Thoracic aorta (tissue), 2 donors: ENCODE results near the gene EEFSEC. TPM values are rescaled to one million over a fixed set of nuclear protein-coding genes. Genes with fewer than 3 reads are reported as not detected.

Experiments used
- ATAC-seq: fragments of 150-250 bp; one replicate; pipeline ENCODE4 v1.8.0; 2017; ENCODE audit warnings: low read depth; ENCODE audit not compliant: insufficient number of reproducible peaks, low FRiP score
- DNase-seq: peaks from one replicate; pipeline ENCODE4 v3.0.0-alpha.2; 2020; ENCODE audit warnings: low spot score
- H3K27ac ChIP-seq, 2 donors: fragments of 200-600 bp; sonication (generic); 1 replicate in 1 of 2; 2 replicates in 1 of 2; pipeline ENCODE4 v1.5.1; 2016; ENCODE audit warnings: mild to moderate bottlenecking in 2 of 2, moderate library complexity in 2 of 2
- H3K27me3 ChIP-seq: fragments of 200-600 bp; sonication (generic); replicated peaks from 2 replicates; pipeline ENCODE4 v1.6.0; 2016; ENCODE audit warnings: mild to moderate bottlenecking; ENCODE audit not compliant: insufficient read depth
- H3K36me3 ChIP-seq: fragments of 200-600 bp; sonication (generic); one replicate; pipeline ENCODE4 v1.5.1; 2016
- H3K4me1 ChIP-seq, 2 donors: fragments of 200-600 bp; sonication (generic); 1 replicate in 1 of 2; 2 replicates in 1 of 2; pipeline versions ENCODE4 v1.5.1 to v1.6.0; 2016; ENCODE audit warnings: low read depth in 2 of 2, mild to moderate bottlenecking in 1 of 2; ENCODE audit not compliant: control insufficient read depth in 1 of 2
- H3K4me3 ChIP-seq: fragments of 200-600 bp; sonication (generic); 2 replicates; pipeline ENCODE4 v1.5.1; 2016; ENCODE audit warnings: mild to moderate bottlenecking
- H3K9me3 ChIP-seq: fragments of 200-600 bp; sonication (generic); 2 replicates; pipeline ENCODE4 v1.5.1; 2016
- total RNA-seq, 2 donors: library from RNA; depleted of rRNA; stranded (reverse); fragments of >200 nt; gene quantifications; one replicate each; pipeline versions ENCODE4 v1.1.0 to v1.2.3, GENCODE V29; 2016
- TF ChIP-seq, protein P1 (sequence below): fragments of 200-600 bp; sonication (generic); IDR thresholded peaks from one replicate; pipeline ENCODE4 v1.5.1; 2019; ENCODE audit warnings: antibody characterized with exemption

The EEFSEC gene
- total RNA-seq, 2 donors from 2014 or later, result 16.1 to 17.5 TPM

DNA sequence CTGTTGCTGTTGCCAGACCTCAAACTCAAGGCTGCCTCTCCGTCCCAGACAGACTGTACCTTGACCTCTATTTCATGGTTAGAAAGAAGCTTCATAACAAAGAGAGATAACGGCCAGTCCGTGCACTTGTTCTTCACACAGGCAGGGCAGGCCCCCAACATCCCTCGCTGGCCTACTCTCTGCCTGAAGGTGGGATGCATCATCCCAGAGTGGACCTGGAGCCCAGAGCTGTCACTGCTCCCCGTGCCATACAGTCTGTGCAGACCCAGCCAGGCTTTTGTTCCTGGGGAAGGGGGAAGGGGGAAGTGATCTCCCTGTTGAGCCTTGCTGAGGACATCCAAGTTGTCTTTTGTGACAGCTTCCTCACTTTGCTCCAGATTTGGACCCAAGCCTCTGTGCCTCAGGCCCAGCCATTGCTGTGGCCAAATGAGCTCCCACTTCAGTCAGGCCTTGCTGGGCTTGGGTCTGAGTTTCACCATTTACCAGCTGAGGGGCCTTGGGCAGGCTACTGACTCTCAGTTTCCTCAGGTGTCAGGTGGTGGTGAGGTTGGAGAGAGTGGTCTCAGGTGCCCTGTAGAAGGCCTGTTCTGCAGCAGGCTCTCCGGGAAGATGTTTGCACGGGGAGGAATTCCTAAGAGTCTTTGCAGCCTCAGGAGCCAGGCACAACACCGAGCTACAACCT is 171.8 kb downstream of the EEFSEC start:
- no peak for DNase-seq
- TF ChIP-seq, protein P1, sequence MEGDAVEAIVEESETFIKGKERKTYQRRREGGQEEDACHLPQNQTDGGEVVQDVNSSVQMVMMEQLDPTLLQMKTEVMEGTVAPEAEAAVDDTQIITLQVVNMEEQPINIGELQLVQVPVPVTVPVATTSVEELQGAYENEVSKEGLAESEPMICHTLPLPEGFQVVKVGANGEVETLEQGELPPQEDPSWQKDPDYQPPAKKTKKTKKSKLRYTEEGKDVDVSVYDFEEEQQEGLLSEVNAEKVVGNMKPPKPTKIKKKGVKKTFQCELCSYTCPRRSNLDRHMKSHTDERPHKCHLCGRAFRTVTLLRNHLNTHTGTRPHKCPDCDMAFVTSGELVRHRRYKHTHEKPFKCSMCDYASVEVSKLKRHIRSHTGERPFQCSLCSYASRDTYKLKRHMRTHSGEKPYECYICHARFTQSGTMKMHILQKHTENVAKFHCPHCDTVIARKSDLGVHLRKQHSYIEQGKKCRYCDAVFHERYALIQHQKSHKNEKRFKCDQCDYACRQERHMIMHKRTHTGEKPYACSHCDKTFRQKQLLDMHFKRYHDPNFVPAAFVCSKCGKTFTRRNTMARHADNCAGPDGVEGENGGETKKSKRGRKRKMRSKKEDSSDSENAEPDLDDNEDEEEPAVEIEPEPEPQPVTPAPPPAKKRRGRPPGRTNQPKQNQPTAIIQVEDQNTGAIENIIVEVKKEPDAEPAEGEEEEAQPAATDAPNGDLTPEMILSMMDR, result no peak

DNA sequence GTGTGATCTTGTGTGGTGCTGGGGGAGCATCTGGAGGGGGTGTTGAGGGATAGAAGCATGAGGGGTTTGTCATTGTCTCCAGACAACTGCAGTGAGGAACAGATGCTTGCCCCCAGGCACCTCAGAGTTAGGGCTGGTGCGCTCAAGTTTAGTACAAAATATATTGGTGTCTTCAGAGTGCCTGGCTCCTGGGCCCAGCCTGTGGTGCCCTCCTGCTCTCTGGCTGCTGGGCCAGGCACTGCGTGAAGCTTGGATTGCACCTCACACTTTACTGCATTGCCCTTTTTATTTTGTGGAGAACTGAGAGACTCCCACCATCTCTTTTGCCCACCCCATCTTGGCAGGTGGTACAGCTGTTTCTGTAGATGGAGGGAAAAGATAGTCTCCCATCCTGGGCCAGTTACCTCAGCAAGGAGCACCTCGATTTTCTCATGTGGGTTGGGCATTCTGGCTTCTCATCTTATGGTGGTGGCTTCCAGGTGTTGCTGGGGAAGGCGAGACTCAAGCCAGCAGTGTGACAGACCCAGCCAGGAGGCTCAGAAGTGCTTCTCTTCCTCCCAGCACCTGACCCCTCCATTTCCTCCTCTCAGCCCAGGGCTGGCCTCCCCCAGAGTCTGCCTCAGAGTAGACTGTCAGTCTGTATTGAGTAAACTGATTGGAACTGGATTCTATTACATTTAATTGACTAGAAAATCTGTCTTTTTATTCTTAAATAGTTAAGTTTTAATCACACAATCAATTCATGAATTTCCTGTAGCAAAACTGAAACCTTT is 173.0 kb downstream of the EEFSEC start:
- Histone ChIP-seq H3K27ac (no peak overlapping the region), H3K36me3 (no peaks in the 10 kb centered on the region), H3K4me1 (no peaks in the 10 kb centered on the region), H3K9me3 (no peaks in the 10 kb centered on the region), H3K4me3 (no peak overlapping the region), H3K27me3 (no peaks in the 10 kb centered on the region)
- ATAC-seq (no peak), DNase-seq (no peak)
- TF ChIP-seq, protein P1, result no peak

More for the DNA sequence above, 171.8 kb downstream of the EEFSEC start:
- no peak for ATAC-seq
- Histone ChIP-seq H3K9me3 (no peaks in the 10 kb centered on the region), H3K27me3 (no peaks in the 10 kb centered on the region), H3K27ac (no peak overlapping the region), H3K4me1 (no peaks in the 10 kb centered on the region), H3K36me3 (no peaks in the 10 kb centered on the region), H3K4me3 (no peak overlapping the region)

DNA sequence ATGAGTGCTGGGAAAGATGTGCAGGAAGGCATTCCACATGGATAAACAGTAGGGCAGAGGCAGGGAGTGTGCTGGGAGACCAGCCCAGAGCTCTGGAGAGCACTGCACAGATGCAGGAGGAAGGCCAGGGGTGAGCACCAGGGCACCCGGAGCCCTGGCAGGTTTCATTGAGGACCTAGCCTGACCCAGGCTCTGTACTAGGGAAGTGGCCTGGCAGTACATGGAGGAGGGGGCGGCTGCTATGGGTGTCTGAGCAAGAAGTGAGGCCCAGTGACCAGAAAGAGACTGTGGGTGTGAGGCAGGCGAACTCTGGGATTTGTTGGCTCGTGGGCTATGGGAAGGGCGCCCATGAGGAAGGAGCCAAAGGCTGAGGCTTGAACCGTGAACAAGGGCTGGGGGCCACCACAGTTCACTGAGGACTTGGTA is 174.3 kb downstream of the EEFSEC start:
- no peak overlapping the region for H3K4me3 ChIP-seq
- DNase-seq (no peak), ATAC-seq (no peak)
- no peaks in the 10 kb centered on the region for H3K27me3 ChIP-seq
- H3K9me3 ChIP-seq, result no peaks in the 10 kb centered on the region
- TF ChIP-seq, protein P1, result no peak
- H3K36me3 ChIP-seq, result no peaks in the 10 kb centered on the region
- H3K4me1 ChIP-seq, result no peaks in the 10 kb centered on the region
- no peak overlapping the region for H3K27ac ChIP-seq

DNA sequence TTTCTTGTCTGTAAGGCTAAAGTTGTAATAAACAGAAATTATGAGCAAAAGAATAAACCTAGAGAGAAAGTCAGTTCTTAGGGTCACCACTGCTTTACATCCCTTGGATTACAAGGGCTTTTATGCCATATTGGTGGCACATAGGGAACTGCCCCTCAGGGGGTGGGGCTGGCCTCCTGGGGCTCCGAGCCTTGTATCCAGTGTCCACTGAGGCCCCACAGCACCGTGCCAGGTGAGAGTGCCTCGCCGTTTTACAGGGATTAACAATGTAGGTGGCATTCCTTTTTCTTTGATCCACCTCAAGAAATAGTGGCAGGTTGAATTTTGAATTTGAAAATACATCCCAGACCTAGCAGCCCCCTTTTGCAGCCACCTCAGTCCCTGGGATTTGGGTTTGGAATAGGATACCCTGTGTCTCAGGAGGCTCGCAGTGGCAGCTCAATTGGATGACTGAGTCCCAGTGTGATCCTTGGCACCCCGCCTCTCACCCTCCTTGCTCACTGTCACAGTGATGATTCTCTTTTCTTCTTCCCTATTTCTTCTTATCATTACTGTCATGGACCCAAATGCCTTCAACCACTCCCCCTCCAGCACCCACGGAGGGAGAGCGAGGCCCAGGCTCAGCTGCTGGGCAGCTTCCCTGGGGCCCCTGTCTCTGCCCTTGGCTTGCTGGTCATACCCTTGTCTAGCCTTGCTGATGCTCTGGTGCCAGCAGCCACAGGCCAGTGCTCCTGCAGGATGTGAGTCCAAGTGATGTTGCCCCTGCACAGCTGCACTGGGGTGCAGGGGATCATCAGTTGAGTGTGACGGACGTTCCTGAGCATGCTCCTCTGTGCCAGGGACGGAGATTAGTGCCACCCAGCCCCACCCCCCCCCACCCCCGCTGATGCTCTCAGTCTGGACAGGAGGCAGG is 175.5 kb downstream of the EEFSEC start:
- ATAC-seq (no peak), DNase-seq (no peak)

More for the DNA sequence above, 175.5 kb downstream of the EEFSEC start:
- no peak overlapping the region for H3K4me3 ChIP-seq
- no peaks in the 10 kb centered on the region for H3K4me1 ChIP-seq
- H3K36me3 ChIP-seq, result peaks cover 3% of the 10 kb centered on the region
- TF ChIP-seq, protein P1, result no peak
- H3K27ac ChIP-seq, result no peak overlapping the region
- no peaks in the 10 kb centered on the region for H3K27me3 ChIP-seq
- no peaks in the 10 kb centered on the region for H3K9me3 ChIP-seq
